ENCODE results near the gene CDC14C. TPM values are rescaled to one million over a fixed set of nuclear protein-coding genes. Genes with fewer than 3 reads are reported as not detected.

CDC14C gene
- total and polyA plus RNA-seq, 9 of the 15 experiments (the other 6 are each of a cell fraction or from before 2014, with no cell fraction given) = not detected

GRCh38 chr7:48931481-48931880 is 7.1 kb downstream of the CDC14C start (continued):
- TF ChIP-seq PTTG1 (tag; IDR thresholded peaks at IDR 0.05; ENCODE audit: low read depth) = no peak

DNA sequence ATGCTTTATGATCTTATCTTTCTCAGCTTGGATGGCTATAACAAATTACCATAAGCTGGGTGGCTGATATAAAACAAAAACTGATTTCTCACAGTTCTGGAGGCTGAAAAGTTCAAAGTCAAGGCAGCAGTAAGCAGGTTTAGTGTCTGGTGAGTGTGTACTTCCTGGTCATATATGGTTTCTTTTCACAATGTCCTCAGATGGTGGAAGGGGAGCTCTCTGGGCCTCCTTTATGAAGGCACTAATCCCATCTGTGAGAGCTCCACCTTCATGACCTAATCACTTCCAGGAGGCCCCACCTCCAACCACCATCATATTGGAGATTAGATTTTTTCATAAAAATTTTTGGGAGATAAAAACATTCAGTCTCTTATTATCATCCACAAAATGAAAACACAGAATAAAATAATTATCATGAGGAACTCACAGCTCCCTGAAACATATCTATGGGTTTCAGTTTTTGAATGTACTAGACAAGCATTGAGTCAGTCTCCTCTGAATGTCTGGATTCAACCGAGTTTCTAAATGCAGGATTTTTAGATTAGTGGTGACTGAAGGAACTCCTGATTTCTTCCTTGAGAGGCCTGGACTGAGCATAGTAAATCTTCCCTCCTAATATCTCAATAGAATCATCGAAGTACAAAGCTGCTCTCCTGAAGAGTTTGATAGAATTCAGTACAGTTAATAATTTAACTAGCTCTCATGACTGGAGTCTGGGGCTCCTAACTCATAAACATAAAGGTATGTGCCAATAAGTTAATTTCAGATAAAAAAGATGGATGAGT is 8.0 kb downstream of the CDC14C start:
- ATAC-seq (no peak), FAIRE-seq (no peak), DNase-seq (ENCODE audit: extremely low read depth in 1 of 4, low spot score in 3 of 4) (no peak)
- H3K27me3 ChIP-seq (ENCODE audit: control insufficient read depth in 2 of 2, insufficient read depth in 2 of 2, low read length in 2 of 2) = no peaks in the 10 kb centered on the region
- in situ Hi-C loops (cut with MboI) (no loop called here), intact Hi-C loops (cut with micrococcal nuclease) (no loop called here)
- H3K27ac ChIP-seq (ENCODE audit: extremely low read depth, low read depth, low read length) = no peak overlapping the region
- no peaks in the 10 kb centered on the region for H3K36me3 ChIP-seq (ENCODE audit: control insufficient read depth, insufficient read depth, low read length)
- no peak overlapping the region for H2AFZ ChIP-seq (ENCODE audit: low read depth, low read length)
- H3K4me3 ChIP-seq = no peak overlapping the region
- no peaks in the 10 kb centered on the region for H4K20me1 ChIP-seq (replicated peaks; ENCODE audit: control insufficient read depth, insufficient read depth, low read length)
- WGBS (ENCODE audit: insufficient coverage, low coverage, missing lambda C conversion rate) = 0% methylated on average over 2 of the region's 2 CpGs
- POLR2A ChIA-PET = interaction anchor here (0.6 kb wide), 1 partner anchor 1079 kb away, joined by 3 read pairs; no protein-coding TSS in a partner anchor
- TF ChIP-seq STAG1 (CRISPR knock-in tag; IDR thresholded peaks at IDR 0.05; ENCODE audit: borderline replicate concordance) = no peak
- H3K4me1 ChIP-seq (replicated peaks in 1 of 2; ENCODE audit: control insufficient read depth in 2 of 2, insufficient read depth in 2 of 2, low read length in 2 of 2) = no peaks in the 10 kb centered on the region
- no peak overlapping the region for H3K4me2 ChIP-seq (ENCODE audit: insufficient read depth, low read length)
- no peak overlapping the region for H3K9ac ChIP-seq (ENCODE audit: insufficient read depth in 1 of 2, low read depth in 2 of 2, low read length in 2 of 2)
- no TSS peak for BruUV-seq (replicated peaks)
- H3K9me1 ChIP-seq (ENCODE audit: control insufficient read depth, insufficient read depth, low read length) = no peaks in the 10 kb centered on the region
- H3K9me3 ChIP-seq (replicated peaks; ENCODE audit: control insufficient read depth, insufficient read depth, low read depth, low read length) = no peaks in the 10 kb centered on the region
- CTCF ChIA-PET (ENCODE audit: low intra/inter-chr PET ratio) = no interaction called here
- H3K79me2 ChIP-seq (ENCODE audit: control insufficient read depth, insufficient read depth, low read length) = no peaks in the 10 kb centered on the region

DNA sequence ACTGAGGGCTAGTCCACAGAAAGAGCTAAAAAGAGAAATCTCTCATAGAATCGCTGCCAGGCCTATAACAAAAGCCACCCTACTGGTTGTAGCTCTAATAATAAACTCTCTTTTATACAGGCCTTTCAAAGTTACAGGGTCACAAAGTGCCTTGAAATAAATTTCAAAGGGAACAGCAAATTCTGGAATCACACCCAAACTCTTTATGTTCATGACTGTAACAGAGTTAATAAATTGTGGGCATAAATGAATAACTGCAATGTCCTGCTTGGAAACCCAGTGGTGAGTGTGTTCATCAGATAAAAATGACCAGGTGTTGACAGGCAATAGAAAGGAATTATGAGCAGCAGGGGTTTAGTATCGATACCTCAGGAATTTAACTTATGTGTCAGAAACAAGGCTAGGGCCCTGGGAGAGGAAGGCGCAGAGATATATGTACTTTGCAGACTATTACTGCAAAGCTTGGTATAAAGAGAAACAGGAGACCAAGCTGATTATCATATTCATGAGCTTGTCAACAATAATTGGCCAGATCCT is 9.3 kb downstream of the CDC14C start:
- no peaks in the 10 kb centered on the region for H3K36me3 ChIP-seq (ENCODE audit: control insufficient read depth, insufficient read depth, low read length)
- FAIRE-seq = no peak
- no peaks in the 10 kb centered on the region for H3K9me1 ChIP-seq (ENCODE audit: control insufficient read depth, insufficient read depth, low read length)
- ChIA-PET CTCF (ENCODE audit: low intra/inter-chr PET ratio) (no interaction called here), POLR2A (no interaction called here)
- no peak overlapping the region for H3K4me2 ChIP-seq (ENCODE audit: insufficient read depth, low read length)
- BruUV-seq (replicated peaks) = no TSS peak
- no peaks in the 10 kb centered on the region for H3K9me3 ChIP-seq (replicated peaks; ENCODE audit: control insufficient read depth, insufficient read depth, low read depth, low read length)
- H2AFZ ChIP-seq (ENCODE audit: low read depth, low read length) = no peak overlapping the region
- no peak overlapping the region for H3K9ac ChIP-seq (ENCODE audit: insufficient read depth in 1 of 2, low read depth in 2 of 2, low read length in 2 of 2)
- WGBS (ENCODE audit: insufficient coverage, low coverage, missing lambda C conversion rate) = 3% methylated on average over 3 of the region's 3 CpGs
- no peak overlapping the region for H3K27ac ChIP-seq (ENCODE audit: extremely low read depth, low read depth, low read length)
- in situ Hi-C loops (cut with MboI) = no loop called here
- H3K4me3 ChIP-seq = no peak overlapping the region
- no peak for DNase-seq (ENCODE audit: extremely low read depth in 1 of 4, low spot score in 3 of 4)
- H3K79me2 ChIP-seq (ENCODE audit: control insufficient read depth, insufficient read depth, low read length) = no peaks in the 10 kb centered on the region
- no peak for ATAC-seq
- H4K20me1 ChIP-seq (replicated peaks; ENCODE audit: control insufficient read depth, insufficient read depth, low read length) = no peaks in the 10 kb centered on the region
- H3K27me3 ChIP-seq (ENCODE audit: control insufficient read depth in 2 of 2, insufficient read depth in 2 of 2, low read length in 2 of 2) = no peaks in the 10 kb centered on the region
- no peaks in the 10 kb centered on the region for H3K4me1 ChIP-seq (replicated peaks in 1 of 2; ENCODE audit: control insufficient read depth in 2 of 2, insufficient read depth in 2 of 2, low read length in 2 of 2)
- intact Hi-C loops (cut with micrococcal nuclease) = no loop called here
- TF ChIP-seq POLR3G (IDR thresholded peaks at IDR 0.05; ENCODE audit: extremely low read depth, insufficient read length, insufficient replicate concordance) (no peak), MAFG (tag; conservative IDR thresholded peaks at IDR 0.05) (no peak), MTF1 (CRISPR knock-in tag; IDR thresholded peaks at IDR 0.05; ENCODE audit: borderline replicate concordance) (no peak), CREM (IDR thresholded peaks at IDR 0.05; ENCODE audit: low read depth) (no peak), TCF7L2 (IDR thresholded peaks at IDR 0.05; ENCODE audit: low read depth, low read length) (no peak), CBFA2T3 (IDR thresholded peaks at IDR 0.05) (no peak), KLF10 (CRISPR knock-in tag; IDR thresholded peaks at IDR 0.05) (no peak)
- TF ChIP-seq, protein P1, sequence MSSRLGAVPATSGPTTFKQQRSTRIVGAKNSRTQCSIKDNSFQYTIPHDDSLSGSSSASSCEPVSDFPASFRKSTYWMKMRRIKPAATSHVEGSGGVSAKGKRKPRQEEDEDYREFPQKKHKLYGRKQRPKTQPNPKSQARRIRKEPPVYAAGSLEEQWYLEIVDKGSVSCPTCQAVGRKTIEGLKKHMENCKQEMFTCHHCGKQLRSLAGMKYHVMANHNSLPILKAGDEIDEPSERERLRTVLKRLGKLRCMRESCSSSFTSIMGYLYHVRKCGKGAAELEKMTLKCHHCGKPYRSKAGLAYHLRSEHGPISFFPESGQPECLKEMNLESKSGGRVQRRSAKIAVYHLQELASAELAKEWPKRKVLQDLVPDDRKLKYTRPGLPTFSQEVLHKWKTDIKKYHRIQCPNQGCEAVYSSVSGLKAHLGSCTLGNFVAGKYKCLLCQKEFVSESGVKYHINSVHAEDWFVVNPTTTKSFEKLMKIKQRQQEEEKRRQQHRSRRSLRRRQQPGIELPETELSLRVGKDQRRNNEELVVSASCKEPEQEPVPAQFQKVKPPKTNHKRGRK (tag; IDR thresholded peaks at IDR 0.05) = no peak
